GM10266 (cell line): Measurements from ENCODE around the gene REXO2.

Experiments
- DNase-seq: peaks from one replicate; pipeline ENCODE4 v3.0.0; 2012; ENCODE audit errors: extremely low spot score
- TF ChIP-seq, protein P1 (sequence below): IDR thresholded peaks from 2 replicates; pipeline ENCODE4 v1.5.1; 2012; ENCODE audit warnings: mild to moderate bottlenecking, low read depth; ENCODE audit not compliant: control insufficient read depth, insufficient read depth; ENCODE audit errors: missing control alignments

The REXO2 gene

DNA sequence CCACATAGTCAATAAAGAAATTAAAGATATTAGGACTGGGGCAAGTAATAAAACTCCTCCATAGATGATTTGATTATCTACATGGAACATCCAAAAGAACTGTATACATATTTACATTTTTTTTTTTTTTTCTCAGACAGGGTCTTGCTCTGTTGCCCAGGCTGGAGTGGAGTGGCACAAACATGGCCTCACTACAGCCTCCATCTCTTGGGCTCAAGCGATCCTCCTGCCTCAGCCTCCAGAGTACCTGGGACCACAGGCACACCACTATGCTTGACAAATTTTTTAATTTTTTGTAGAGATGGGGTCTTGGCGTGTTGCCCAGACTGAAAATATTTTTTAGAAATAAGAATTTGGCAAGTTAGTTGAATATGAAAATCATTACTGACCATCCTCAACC lies 24.7 kb downstream of the REXO2 start:
- DNase-seq, result no peak
- TF ChIP-seq, protein P1, sequence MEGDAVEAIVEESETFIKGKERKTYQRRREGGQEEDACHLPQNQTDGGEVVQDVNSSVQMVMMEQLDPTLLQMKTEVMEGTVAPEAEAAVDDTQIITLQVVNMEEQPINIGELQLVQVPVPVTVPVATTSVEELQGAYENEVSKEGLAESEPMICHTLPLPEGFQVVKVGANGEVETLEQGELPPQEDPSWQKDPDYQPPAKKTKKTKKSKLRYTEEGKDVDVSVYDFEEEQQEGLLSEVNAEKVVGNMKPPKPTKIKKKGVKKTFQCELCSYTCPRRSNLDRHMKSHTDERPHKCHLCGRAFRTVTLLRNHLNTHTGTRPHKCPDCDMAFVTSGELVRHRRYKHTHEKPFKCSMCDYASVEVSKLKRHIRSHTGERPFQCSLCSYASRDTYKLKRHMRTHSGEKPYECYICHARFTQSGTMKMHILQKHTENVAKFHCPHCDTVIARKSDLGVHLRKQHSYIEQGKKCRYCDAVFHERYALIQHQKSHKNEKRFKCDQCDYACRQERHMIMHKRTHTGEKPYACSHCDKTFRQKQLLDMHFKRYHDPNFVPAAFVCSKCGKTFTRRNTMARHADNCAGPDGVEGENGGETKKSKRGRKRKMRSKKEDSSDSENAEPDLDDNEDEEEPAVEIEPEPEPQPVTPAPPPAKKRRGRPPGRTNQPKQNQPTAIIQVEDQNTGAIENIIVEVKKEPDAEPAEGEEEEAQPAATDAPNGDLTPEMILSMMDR, result no peak

DNA sequence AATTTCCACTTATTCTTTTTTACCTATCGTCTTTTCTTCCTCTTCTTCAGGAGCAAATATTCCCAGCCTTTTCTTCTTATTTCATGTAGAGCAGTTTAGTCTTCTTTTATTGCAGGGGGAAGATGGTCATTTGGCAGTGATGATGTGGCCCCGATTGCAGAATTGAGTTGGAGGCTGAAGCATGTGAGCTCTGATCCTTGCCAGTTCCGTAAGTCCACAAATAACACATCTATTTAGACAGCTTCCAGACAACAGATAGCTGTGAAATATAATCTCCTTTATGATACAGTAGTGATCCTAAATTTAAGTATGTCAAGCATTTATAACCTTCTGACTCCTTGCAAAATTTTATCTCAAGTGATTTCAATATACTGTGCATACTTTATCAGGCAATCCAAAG lies 27.5 kb downstream of the REXO2 start:
- DNase-seq, result no peak
- TF ChIP-seq, protein P1, result no peak

DNA sequence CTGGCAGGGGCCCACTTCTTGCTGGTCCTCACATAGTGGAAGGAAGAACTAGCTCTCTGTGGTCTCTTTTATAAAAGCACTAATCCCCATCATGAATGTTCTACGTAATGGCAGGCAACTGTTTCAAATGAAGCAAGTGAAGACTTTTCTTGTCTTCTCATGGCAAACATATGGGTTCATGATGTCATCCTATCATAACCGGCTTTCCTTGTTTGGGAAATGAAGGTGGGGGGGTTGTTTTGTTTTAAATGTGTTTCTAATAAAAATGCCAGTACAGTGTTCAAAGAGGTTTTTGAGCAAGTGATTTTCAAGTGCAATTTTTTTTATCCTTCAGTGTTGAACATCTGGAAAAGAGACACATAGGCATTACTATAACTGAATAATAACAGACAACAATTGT lies 33.4 kb downstream of the REXO2 start:
- DNase-seq, result no peak
- TF ChIP-seq, protein P1, result no peak

DNA sequence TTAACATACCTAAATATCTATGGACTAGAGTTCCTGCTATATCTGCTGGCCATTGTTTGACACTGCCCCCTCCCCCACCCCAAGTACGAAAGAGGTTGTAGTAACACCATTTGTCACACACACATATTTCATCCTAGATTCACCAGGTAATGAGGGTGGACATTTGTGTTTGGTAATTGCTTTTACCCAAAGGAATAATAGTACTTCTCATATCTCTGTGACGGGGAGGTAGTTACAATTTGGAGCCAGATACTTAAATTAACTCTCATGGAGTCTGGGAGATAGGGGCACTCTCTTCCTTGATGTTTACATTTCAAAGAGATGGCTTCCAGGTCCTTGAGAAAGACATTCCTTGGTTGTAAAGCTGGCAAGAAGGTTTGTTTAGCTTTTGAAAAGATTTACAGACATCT lies 38.7 kb downstream of the REXO2 start:
- TF ChIP-seq, protein P1, result no peak
- DNase-seq, result no peak

DNA sequence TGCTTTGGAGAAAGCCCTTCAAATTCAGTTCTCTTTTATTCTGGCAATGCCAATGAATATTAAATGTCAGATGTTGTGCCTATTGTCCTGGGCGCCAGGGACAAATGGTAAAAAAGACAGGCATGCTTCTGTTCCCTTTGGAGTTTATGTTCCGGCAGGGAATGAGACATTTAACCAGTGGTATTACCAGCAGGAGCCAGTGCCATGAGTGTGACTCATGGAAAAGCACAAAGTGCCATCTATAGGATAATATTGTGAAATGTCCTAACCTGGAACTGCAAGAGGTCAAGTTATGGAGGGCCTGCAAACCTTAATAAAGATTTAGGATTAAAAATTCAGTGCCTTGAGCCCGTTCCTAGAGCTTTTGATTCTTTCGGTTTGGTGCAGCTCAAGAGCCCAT lies 39.5 kb downstream of the REXO2 start:
- TF ChIP-seq, protein P1, result no peak
- no peak for DNase-seq

DNA sequence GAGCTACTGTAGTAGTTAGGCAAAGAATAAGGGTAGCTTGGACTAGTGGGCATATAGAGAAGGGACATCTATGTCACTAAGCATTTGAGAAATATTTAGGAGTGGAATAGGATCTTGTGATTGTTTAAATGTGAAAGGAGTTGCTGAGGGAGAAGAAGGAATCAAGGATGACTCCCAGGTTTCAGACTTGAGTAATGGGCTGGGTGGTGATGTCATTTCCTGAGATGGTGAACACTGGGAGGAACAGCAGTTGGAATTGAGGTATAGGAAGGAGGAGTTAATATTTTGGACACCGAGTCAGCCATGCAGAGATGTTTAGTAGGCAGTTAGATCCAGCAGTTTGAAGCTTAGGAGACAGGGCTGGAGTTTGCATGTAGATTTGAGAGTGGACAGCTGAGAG lies 40.1 kb downstream of the REXO2 start:
- DNase-seq, result no peak
- TF ChIP-seq, protein P1, result no peak

DNA sequence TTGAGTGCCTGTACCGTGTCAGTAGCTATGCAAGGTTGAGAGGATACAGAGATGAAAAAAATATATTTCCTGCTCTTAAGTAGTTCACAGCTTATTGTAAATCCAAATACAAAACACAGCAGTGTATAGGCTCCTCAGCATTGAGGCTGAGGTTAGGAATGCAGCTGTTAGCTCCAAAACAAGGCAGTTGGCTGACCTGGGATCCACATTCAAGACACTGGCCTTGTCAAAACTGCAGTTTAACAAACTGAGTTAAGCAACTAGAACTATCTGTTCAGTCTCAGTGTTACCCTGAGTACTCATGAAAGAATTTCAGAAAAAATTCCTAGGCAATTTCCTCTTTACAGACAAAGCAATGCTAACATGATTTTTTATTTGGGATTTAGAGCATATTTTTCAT lies 42.8 kb downstream of the REXO2 start:
- TF ChIP-seq, protein P1, result no peak

DNA sequence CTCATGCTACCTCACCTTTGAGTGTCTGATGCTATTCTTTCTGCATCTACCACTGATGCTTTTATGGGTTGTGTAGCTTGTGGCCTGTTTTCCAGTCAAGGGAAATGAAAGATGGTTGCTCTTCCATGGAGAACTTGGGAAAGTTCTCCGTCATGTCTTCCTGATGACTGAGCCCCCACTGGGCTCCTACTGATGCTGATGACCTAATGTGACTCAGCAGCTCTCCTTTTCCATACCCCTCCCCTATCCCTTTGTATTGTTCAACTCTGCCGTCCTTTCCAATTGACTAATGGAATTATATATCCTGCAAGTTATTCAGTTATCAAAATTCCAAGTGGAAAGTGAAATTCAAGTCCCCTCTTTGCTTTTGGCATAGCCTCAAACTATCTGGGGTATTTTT lies 44.7 kb downstream of the REXO2 start:
- TF ChIP-seq, protein P1, result no peak
- no peak for DNase-seq

More for the DNA sequence above, 42.8 kb downstream of the REXO2 start:
- no peak for DNase-seq
